Endothelial cell of umbilical vein (primary cell): Measurements from ENCODE around the gene GRIA4. TPM values are rescaled to one million over a fixed set of nuclear protein-coding genes. Genes with fewer than 3 reads are reported as not detected.

Source experiments
- BruUV-seq: library from RNA; stranded (reverse); fragments of 400-500 nt; replicated peaks from 2 replicates; lab custom pipeline; 2021; lab: Mats Ljungman, UMichigan
- CTCF ChIA-PET: fragments of 300-600, 350-600 bp; sonication (Branson Sonifier 250); formaldehyde crosslinking; loops from one replicate; lab custom pipeline; 2021; ENCODE audit warnings: antibody characterized with exemption, inconsistent platforms; lab: Charles Lee
- POLR2A ChIA-PET: fragments of 300-600, 350-600 bp; sonication (Branson Sonifier 250); formaldehyde crosslinking; loops from one replicate; lab custom pipeline; 2021; ENCODE audit warnings: antibody characterized with exemption, inconsistent platforms; lab: Charles Lee
- DNase-seq: peaks from one replicate; pipeline ENCODE4 v3.0.0-alpha.2; 2011; ENCODE audit warnings: low read depth, low spot score
- FAIRE-seq: peaks from 2 replicates; lab custom pipeline; 2011; peaks lifted over from hg19 to GRCh38; lab: Jason Lieb, UNC
- H2AFZ ChIP-seq: 2 replicates; pipeline ENCODE4 v1.6.0; 2012; ENCODE audit warnings: low read depth, low read length, control low read depth, inconsistent platforms
- H3K27ac ChIP-seq: 2 replicates; pipeline ENCODE4 v1.5.1; 2011; ENCODE audit warnings: low read depth, mild to moderate bottlenecking, control low read depth, low read length, moderate library complexity; ENCODE audit not compliant: insufficient read depth
- H3K27me3 ChIP-seq, 2 experiments: 2 replicates each; pipeline versions ENCODE4 v1.6.0 to v1.6.1; 2011; ENCODE audit warnings: low read length in 2 of 2, mixed read lengths in 1 of 2; ENCODE audit not compliant: control insufficient read depth in 2 of 2, insufficient read depth in 2 of 2
- H3K36me3 ChIP-seq, 2 experiments: 2 replicates in 1 of 2; 3 replicates in 1 of 2; pipeline ENCODE4 v1.5.1; 2011; ENCODE audit warnings: low read length in 2 of 2, mild to moderate bottlenecking in 1 of 2, moderate library complexity in 1 of 2; ENCODE audit not compliant: control insufficient read depth in 2 of 2, insufficient read depth in 2 of 2; ENCODE audit errors: extremely low read depth in 1 of 2
- H3K4me1 ChIP-seq: 3 replicates; pipeline ENCODE4 v1.5.1; 2011; ENCODE audit warnings: mild to moderate bottlenecking, low read length; ENCODE audit not compliant: control insufficient read depth, insufficient read depth; ENCODE audit errors: extremely low read depth
- H3K4me2 ChIP-seq: 2 replicates; pipeline ENCODE4 v1.6.1; 2011; ENCODE audit warnings: low read length, control low read depth, mixed read lengths; ENCODE audit not compliant: insufficient read depth
- H3K4me3 ChIP-seq, 3 experiments: fragments of 200-600 bp in 1 of 3; sonication (generic), shearing (Covaris generic) in 1 of 3; replicated peaks in 1 of 3; 2 replicates each; pipeline ENCODE4 v1.5.1; 2011 to 2016; ENCODE audit warnings: control low read depth in 3 of 3, low read length in 3 of 3, mild to moderate bottlenecking in 2 of 3, inconsistent platforms in 1 of 3, low read depth in 1 of 3, moderate library complexity in 1 of 3; ENCODE audit not compliant: insufficient read depth in 1 of 3
- H3K79me2 ChIP-seq: 2 replicates; pipeline ENCODE4 v1.6.0; 2012; ENCODE audit warnings: low read length, inconsistent platforms; ENCODE audit not compliant: control insufficient read depth, insufficient read depth
- H3K9ac ChIP-seq: replicated peaks from 2 replicates; pipeline ENCODE3; 2011; ENCODE audit warnings: low read length, control low read depth; ENCODE audit not compliant: insufficient read depth; ENCODE audit errors: extremely low read depth
- H3K9me1 ChIP-seq: replicated peaks from 3 replicates; pipeline ENCODE4 v1.6.0; 2011; ENCODE audit warnings: mild to moderate bottlenecking, low read length; ENCODE audit not compliant: control insufficient read depth, insufficient read depth; ENCODE audit errors: extremely low read depth
- H3K9me3 ChIP-seq: replicated peaks from 2 replicates; pipeline ENCODE4 v1.5.1; 2012; ENCODE audit warnings: low read length, inconsistent platforms; ENCODE audit not compliant: control insufficient read depth, insufficient read depth
- H4K20me1 ChIP-seq: replicated peaks from 2 replicates; pipeline ENCODE3; 2011; ENCODE audit warnings: mild to moderate bottlenecking, low read length; ENCODE audit not compliant: control insufficient read depth, insufficient read depth; ENCODE audit errors: extremely low read depth
- CTCF ChIP-seq, 2 donors: IDR thresholded peaks; 1 replicate in 1 of 2; 2 replicates in 1 of 2; pipeline ENCODE4 v1.5.1; 2011; ENCODE audit warnings: low read length in 2 of 2, mild to moderate bottlenecking in 2 of 2, moderate library complexity in 2 of 2, control low read depth in 1 of 2, inconsistent platforms in 1 of 2, low read depth in 1 of 2; ENCODE audit not compliant: insufficient read depth in 1 of 2; ENCODE audit errors: extremely low read depth in 1 of 2
- EZH2 ChIP-seq: IDR thresholded peaks from 2 replicates; pipeline ENCODE4 v1.6.1; 2012; ENCODE audit warnings: borderline replicate concordance, low read depth, mild to moderate bottlenecking, moderate library complexity, low read length, inconsistent platforms; ENCODE audit not compliant: severe bottlenecking
- FOS ChIP-seq: IDR thresholded peaks from 2 replicates; pipeline ENCODE4 v1.6.1; 2011; ENCODE audit warnings: mild to moderate bottlenecking, low read length, moderate library complexity, borderline replicate concordance; ENCODE audit not compliant: insufficient read depth
- GATA2 ChIP-seq: IDR thresholded peaks from 2 replicates; pipeline ENCODE4 v1.7.0; 2011; ENCODE audit warnings: low read depth, mild to moderate bottlenecking, moderate library complexity, mixed read lengths, low read length; ENCODE audit not compliant: insufficient read length, insufficient read depth
- MYC ChIP-seq: IDR thresholded peaks from one replicate; pipeline ENCODE4 v1.6.1; 2011; ENCODE audit warnings: mild to moderate bottlenecking, low read depth, low read length
- POLR2A ChIP-seq: IDR thresholded peaks from 2 replicates; pipeline ENCODE4 v1.6.1; 2012; ENCODE audit warnings: low read depth, mild to moderate bottlenecking, control low read depth, low read length
- POLR2AphosphoS5 ChIP-seq: IDR thresholded peaks from 2 replicates; pipeline ENCODE4 v1.6.1; 2012; ENCODE audit warnings: low read depth, mild to moderate bottlenecking, control low read depth, low read length, moderate library complexity; ENCODE audit not compliant: insufficient read depth
- dilution Hi-C: fragments of 300-500 bp; cut with MboI; formaldehyde crosslinking; loops from one replicate; pipeline ENCODE4 v1.15.0; 2019; ENCODE audit warnings: low sequenced_read_pairs; ENCODE audit not compliant: extremely low pct_ligation_motif_present
- intact Hi-C: fragments of 100-400 bp; cut with micrococcal nuclease; formaldehyde crosslinking; loops from one replicate; pipeline ENCODE4 v1.10.0; 2022
- polyA plus RNA-seq, 4 experiments: library from polyadenylated mRNA; depleted of rRNA in 3 of 4; stranded (reverse) in 3 of 4; unstranded in 1 of 4; fragments of >200 nt; gene quantifications; 2 replicates each; pipeline versions ENCODE4 v1.2.1 to v1.2.3, GENCODE V29; 2011 to 2012; ENCODE audit warnings: missing spikeins in 1 of 4
- total RNA-seq: library from RNA; stranded (reverse); gene quantifications from 2 replicates; pipeline ENCODE4 v1.2.3, GENCODE V29; 2021

Gene GRIA4
- total and polyA plus RNA-seq, 2 donors (not counting 3 experiments of a cell fraction or from before 2014, with no cell fraction given) = not detected

GRCh38 chr11:105741488-105742020, 131.7 kb downstream of the GRIA4 start:
- Histone ChIP-seq H3K4me2 (no peak overlapping the region), H3K4me3 (no peak overlapping the region), H3K27me3 (no peaks in the 10 kb centered on the region), H3K79me2 (no peaks in the 10 kb centered on the region), H3K4me1 (no peaks in the 10 kb centered on the region), H3K9me1 (no peaks in the 10 kb centered on the region), H3K36me3 (no peaks in the 10 kb centered on the region), H3K9me3 (no peaks in the 10 kb centered on the region), H3K9ac (no peak overlapping the region), H4K20me1 (no peaks in the 10 kb centered on the region), H2AFZ (no peak overlapping the region), H3K27ac (no peak overlapping the region)
- DNase-seq = no peak
- BruUV-seq = no TSS peak
- intact Hi-C loops = no loop called here
- no peak for TF ChIP-seq POLR2A
- no peak for TF ChIP-seq EZH2
- TF ChIP-seq POLR2AphosphoS5 = no peak
- no peak for TF ChIP-seq FOS
- no peak for TF ChIP-seq MYC
- no peak for TF ChIP-seq CTCF (IDR thresholded peaks at IDR 0.05; ENCODE audit: extremely low read depth in 1 of 2, insufficient read depth in 1 of 2, low read depth in 1 of 2, low read length in 2 of 2)
- CTCF ChIA-PET = no interaction called here
- FAIRE-seq = no peak
- POLR2A ChIA-PET = no interaction called here
- dilution Hi-C loops = no loop called here

- H3K9me3 ChIP-seq = no peaks in the 10 kb centered on the region
- ChIA-PET POLR2A (no interaction called here), CTCF (no interaction called here)
- DNase-seq (no peak), FAIRE-seq (no peak)
- dilution Hi-C loops (no loop called here), intact Hi-C loops (no loop called here)
- no peaks in the 10 kb centered on the region for H3K79me2 ChIP-seq
- H3K4me1 ChIP-seq = no peaks in the 10 kb centered on the region
- H2AFZ ChIP-seq = no peak overlapping the region
- no peaks in the 10 kb centered on the region for H3K36me3 ChIP-seq
- H3K9ac ChIP-seq = no peak overlapping the region
- no peak overlapping the region for H3K4me2 ChIP-seq
- no peaks in the 10 kb centered on the region for H4K20me1 ChIP-seq
- no peaks in the 10 kb centered on the region for H3K27me3 ChIP-seq
- no peak overlapping the region for H3K27ac ChIP-seq
- H3K4me3 ChIP-seq = no peak overlapping the region
- TF ChIP-seq GATA2 = no peak
- BruUV-seq = no TSS peak
- H3K9me1 ChIP-seq = no peaks in the 10 kb centered on the region
Measured at GRCh38 chr11:105754260-105754659, 144.4 kb downstream of the GRIA4 start.
